ENCODE measurements around the gene PPP2R5B.

DNA sequence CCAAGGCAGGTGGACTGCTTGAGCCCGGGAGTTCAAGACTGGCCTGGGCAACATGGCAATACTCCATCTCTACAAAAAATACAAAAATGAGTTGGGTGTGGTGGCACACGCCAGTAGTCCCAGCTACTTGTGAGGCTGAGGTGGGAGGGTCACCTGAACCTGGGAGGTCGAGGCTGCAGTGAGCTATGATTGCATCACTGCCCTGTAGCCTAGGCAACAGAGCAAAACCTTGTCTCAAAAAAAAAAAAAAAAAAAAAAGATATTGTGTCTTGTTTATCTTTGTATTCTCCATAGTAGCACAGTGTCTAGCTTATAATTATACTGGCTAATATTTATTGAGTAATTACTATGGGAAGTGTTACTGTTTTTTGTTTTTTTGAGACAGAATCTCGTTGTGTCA, 27.0 kb downstream of the PPP2R5B start:
- TF ChIP-seq ZNF416 (tag by site-specific recombination; IDR thresholded peaks at IDR 0.05) = no peak
- TF ChIP-seq, protein P1, sequence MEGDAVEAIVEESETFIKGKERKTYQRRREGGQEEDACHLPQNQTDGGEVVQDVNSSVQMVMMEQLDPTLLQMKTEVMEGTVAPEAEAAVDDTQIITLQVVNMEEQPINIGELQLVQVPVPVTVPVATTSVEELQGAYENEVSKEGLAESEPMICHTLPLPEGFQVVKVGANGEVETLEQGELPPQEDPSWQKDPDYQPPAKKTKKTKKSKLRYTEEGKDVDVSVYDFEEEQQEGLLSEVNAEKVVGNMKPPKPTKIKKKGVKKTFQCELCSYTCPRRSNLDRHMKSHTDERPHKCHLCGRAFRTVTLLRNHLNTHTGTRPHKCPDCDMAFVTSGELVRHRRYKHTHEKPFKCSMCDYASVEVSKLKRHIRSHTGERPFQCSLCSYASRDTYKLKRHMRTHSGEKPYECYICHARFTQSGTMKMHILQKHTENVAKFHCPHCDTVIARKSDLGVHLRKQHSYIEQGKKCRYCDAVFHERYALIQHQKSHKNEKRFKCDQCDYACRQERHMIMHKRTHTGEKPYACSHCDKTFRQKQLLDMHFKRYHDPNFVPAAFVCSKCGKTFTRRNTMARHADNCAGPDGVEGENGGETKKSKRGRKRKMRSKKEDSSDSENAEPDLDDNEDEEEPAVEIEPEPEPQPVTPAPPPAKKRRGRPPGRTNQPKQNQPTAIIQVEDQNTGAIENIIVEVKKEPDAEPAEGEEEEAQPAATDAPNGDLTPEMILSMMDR (tag by site-specific recombination; IDR thresholded peaks at IDR 0.05) = no peak
- no peak for TF ChIP-seq ZNF335 (tag by site-specific recombination; conservative IDR thresholded peaks at IDR 0.05)
- no peak for TF ChIP-seq SETDB1 (IDR thresholded peaks at IDR 0.05; ENCODE audit: insufficient read length, low read length)
- TF ChIP-seq, protein P2, sequence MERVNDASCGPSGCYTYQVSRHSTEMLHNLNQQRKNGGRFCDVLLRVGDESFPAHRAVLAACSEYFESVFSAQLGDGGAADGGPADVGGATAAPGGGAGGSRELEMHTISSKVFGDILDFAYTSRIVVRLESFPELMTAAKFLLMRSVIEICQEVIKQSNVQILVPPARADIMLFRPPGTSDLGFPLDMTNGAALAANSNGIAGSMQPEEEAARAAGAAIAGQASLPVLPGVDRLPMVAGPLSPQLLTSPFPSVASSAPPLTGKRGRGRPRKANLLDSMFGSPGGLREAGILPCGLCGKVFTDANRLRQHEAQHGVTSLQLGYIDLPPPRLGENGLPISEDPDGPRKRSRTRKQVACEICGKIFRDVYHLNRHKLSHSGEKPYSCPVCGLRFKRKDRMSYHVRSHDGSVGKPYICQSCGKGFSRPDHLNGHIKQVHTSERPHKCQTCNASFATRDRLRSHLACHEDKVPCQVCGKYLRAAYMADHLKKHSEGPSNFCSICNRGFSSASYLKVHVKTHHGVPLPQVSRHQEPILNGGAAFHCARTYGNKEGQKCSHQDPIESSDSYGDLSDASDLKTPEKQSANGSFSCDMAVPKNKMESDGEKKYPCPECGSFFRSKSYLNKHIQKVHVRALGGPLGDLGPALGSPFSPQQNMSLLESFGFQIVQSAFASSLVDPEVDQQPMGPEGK (tag by site-specific recombination; IDR thresholded peaks at IDR 0.05) = no peak

All from HEK293 (cell line).